ENCODE measurements around the gene CPED1. TPM values are rescaled to one million over a fixed set of nuclear protein-coding genes. Genes with fewer than 3 reads are reported as not detected.

Gene CPED1
- total and polyA plus RNA-seq, 3 donors from 2014 or later = 7.4 to 13.1 (median 11.8) TPM

DNA sequence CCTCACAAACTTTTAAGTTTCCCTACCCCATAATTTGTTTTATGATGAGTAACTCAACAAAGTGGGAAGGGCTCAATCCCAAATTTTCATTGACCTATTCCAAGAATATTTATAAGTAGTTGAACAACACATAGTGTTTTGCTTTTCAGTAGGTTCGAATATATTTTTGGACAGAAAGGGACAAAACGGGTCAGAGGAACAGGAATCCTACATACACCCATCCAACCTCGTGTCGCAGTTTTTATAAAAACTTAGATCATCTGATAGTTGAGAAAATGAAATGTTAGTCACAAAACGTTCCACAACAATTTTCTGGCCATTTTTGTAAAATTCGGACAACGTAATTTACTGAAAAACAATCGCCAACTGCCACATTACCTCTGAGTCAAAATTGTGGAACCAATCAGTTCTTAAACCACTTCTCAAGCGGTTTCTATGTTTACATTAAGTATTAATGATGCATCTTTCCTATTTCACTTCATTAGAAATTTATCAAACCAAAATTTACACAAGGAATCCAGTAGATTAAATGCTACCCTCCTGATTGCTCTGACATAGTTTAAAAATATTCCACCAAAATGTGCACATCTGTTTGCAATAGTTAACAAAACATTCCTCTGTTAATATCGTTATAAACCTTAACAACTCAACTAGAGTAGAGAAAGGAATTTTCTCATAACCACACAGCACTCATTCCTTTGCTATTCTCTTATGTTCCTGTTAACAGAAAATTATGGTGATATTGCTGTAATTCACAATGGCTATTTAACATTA is 346.6 kb downstream of the CPED1 start:
- Histone ChIP-seq H3K36me3 (ENCODE audit: low read depth, missing control alignments) (no peaks in the 10 kb centered on the region), H3K4me3 (no peak overlapping the region), H3K9me3 (no peaks in the 10 kb centered on the region), H3K27me3 (no peaks in the 10 kb centered on the region), H3K4me1 (peaks cover 3% of the 10 kb centered on the region), H3K27ac (no peak overlapping the region)
- TF ChIP-seq POLR2A (IDR thresholded peaks at IDR 0.05) (no peak), CTCF (IDR thresholded peaks at IDR 0.05) (no peak)
- intact Hi-C loops (cut with DNase I; ENCODE audit: low total_unique reads) = no loop called here
- DNase-seq = no peak
- 82 to 83% methylated on average over 10 of the region's 10 CpGs for WGBS, 2 donors

DNA sequence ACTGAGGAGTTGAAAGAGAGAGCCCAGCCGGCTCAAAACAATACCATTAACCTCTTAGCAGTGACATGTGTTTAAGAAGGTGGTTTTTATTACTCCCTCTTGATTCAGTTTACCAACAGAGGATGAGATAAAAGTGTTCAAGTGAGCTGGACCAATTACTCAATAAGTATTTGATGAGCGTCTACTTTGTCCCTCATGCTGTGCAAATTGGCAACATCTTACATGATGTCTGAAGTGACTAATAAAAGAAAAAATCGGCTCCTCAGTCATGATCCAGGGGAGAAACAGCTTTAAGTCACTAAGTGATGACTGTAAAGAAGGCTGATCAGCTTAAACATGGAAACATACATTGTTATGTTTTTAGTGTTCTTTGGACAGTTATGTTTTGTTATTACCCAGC is 348.1 kb downstream of the CPED1 start:
- TF ChIP-seq POLR2A (IDR thresholded peaks at IDR 0.05) (no peak), CTCF (IDR thresholded peaks at IDR 0.05) (no peak)
- intact Hi-C loops (cut with DNase I; ENCODE audit: low total_unique reads) = no loop called here
- H3K4me1 ChIP-seq = no peaks in the 10 kb centered on the region
- no peaks in the 10 kb centered on the region for H3K36me3 ChIP-seq (ENCODE audit: low read depth, missing control alignments)
- DNase-seq = no peak
- H3K27ac ChIP-seq = no peak overlapping the region
- no peak overlapping the region for H3K4me3 ChIP-seq
- WGBS, 2 donors = 83 to 88% methylated on average over 3 of the region's 3 CpGs
- no peaks in the 10 kb centered on the region for H3K9me3 ChIP-seq
- no peaks in the 10 kb centered on the region for H3K27me3 ChIP-seq

- Histone ChIP-seq H3K27me3 (no peaks in the 10 kb centered on the region), H3K9me3 (no peaks in the 10 kb centered on the region), H3K27ac (no peak overlapping the region), H3K4me3 (no peak overlapping the region), H3K36me3 (ENCODE audit: low read depth, missing control alignments) (no peaks in the 10 kb centered on the region), H3K4me1 (no peaks in the 10 kb centered on the region)
- no peak for DNase-seq
- intact Hi-C loops (cut with DNase I; ENCODE audit: low total_unique reads) = no loop called here
- no peak for TF ChIP-seq POLR2A (IDR thresholded peaks at IDR 0.05)
- TF ChIP-seq CTCF (IDR thresholded peaks at IDR 0.05) = no peak
- 60 to 67% methylated on average over 3 of the region's 3 CpGs for WGBS, 2 donors
These were observed 348.9 kb downstream of the CPED1 start for GRCh38 chr7:121337398-121337797.

- 65 to 66% methylated on average over 5 of the region's 5 CpGs for WGBS, 2 donors
- Histone ChIP-seq H3K27me3 (no peaks in the 10 kb centered on the region), H3K4me1 (no peaks in the 10 kb centered on the region), H3K9me3 (no peaks in the 10 kb centered on the region), H3K4me3 (no peak overlapping the region), H3K27ac (no peak overlapping the region), H3K36me3 (ENCODE audit: low read depth, missing control alignments) (no peaks in the 10 kb centered on the region)
- TF ChIP-seq CTCF (IDR thresholded peaks at IDR 0.05) (no peak), POLR2A (IDR thresholded peaks at IDR 0.05) (no peak)
- intact Hi-C loops (cut with DNase I; ENCODE audit: low total_unique reads) = no loop called here
- no peak for DNase-seq
These were observed 350.6 kb downstream of the CPED1 start for GRCh38 chr7:121339082-121339481.

GRCh38 chr7:121341933-121342332 is 353.4 kb downstream of the CPED1 start:
- Histone ChIP-seq H3K9me3 (no peaks in the 10 kb centered on the region), H3K27ac (no peak overlapping the region), H3K4me3 (no peak overlapping the region), H3K36me3 (ENCODE audit: low read depth, missing control alignments) (no peaks in the 10 kb centered on the region), H3K4me1 (no peaks in the 10 kb centered on the region), H3K27me3 (no peaks in the 10 kb centered on the region)
- TF ChIP-seq CTCF (IDR thresholded peaks at IDR 0.05) (no peak), POLR2A (IDR thresholded peaks at IDR 0.05) (no peak)
- intact Hi-C loops (cut with DNase I; ENCODE audit: low total_unique reads) = no loop called here
- DNase-seq = no peak

Measured in testis (tissue), 3 donors.